Gastrocnemius medialis (tissue), 4 donors: ENCODE data around the gene ENPP5.

ENCODE experiments used
- CTCF ChIP-seq, 5 experiments: fragments of 450-650 bp in 3 of 5; fragments of 200-600 bp in 2 of 5; sonication (generic) in 2 of 5; IDR thresholded peaks in 4 of 5; conservative IDR thresholded peaks in 1 of 5; 1 replicate in 4 of 5; 2 replicates in 1 of 5; pipeline ENCODE4 v1.5.1; 2016 to 2019; ENCODE audit warnings: antibody characterized with exemption in 5 of 5, mild to moderate bottlenecking in 3 of 5, moderate library complexity in 3 of 5
- POLR2A ChIP-seq, 2 donors: fragments of 450-650 bp; IDR thresholded peaks; one replicate each; pipeline ENCODE4 v1.6.1; 2017; ENCODE audit warnings: antibody characterized with exemption in 2 of 2, mild to moderate bottlenecking in 2 of 2, moderate library complexity in 2 of 2

GRCh38 chr6:46172176-46172575 lies 1.4 kb upstream of the ENPP5 start:
- no peak for TF ChIP-seq CTCF (IDR thresholded peaks at IDR 0.05 in 4 of 5, conservative IDR thresholded peaks at IDR 0.05 in 1 of 5)
- TF ChIP-seq POLR2A (IDR thresholded peaks at IDR 0.05): no peak
